GM13976 (cell line): ENCODE measurements around the gene SHB.

Experiments
- DNase-seq: peaks from one replicate; pipeline ENCODE4 v3.0.0; 2012; ENCODE audit warnings: low spot score
- CTCF ChIP-seq: IDR thresholded peaks from 2 replicates; pipeline ENCODE4 v1.5.1; 2012; ENCODE audit warnings: borderline replicate concordance, mild to moderate bottlenecking; ENCODE audit not compliant: insufficient read depth; ENCODE audit errors: extremely low read depth, missing control alignments, control extremely low read depth
- in situ Hi-C: fragments of 300-500 bp; cut with MboI; formaldehyde crosslinking; loops from one replicate; pipeline ENCODE4 v1.12.0; 2022; ENCODE audit warnings: low sequenced_read_pairs, mixed read lengths, inconsistent platforms; ENCODE audit not compliant: unreplicated experiment

Gene SHB

DNA sequence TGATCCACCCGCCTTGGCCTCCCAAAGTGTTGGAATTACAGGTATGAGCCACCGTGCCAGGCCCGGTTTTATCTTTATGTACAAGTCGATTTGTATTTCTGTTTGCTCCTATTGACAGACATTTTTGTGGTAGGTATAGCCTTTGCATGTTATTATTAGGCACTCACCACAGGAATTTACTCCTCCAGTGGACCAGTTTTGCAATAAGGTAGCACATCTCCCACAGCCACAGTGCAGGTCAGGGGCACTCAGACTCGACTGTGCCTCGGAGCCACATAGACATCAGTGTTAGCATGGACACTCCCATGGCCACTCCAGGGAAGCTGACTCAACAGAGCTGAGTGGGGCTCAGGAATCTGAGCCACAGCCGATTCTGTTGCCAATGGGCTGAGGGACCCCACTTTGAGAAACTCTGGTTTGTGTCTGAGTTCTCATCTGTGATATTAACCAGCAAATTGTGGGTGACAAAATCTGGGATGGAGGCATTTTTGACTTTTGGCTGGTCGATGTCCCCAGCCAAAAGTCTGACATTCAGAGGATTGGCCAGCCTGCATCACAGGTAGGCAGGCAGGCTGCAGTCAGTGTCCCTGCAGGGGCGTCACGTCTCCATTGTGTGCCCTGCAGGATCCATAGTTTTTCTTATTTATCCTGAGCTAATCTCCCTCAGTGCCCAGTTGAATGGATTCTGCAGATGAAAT lies 15.0 kb upstream of the SHB start:
- DNase-seq: no peak
- in situ Hi-C loops: loop anchor here (10.0 kb wide), 1 partner anchor 281 kb away; no protein-coding TSS in a partner anchor

GRCh38 chr9:38082446-38083287 lies 13.6 kb upstream of the SHB start:
- no peak for TF ChIP-seq CTCF
- in situ Hi-C loops: loop anchor here (10.0 kb wide), 1 partner anchor 282 kb away; no protein-coding TSS in a partner anchor

More for the DNA sequence above, 15.0 kb upstream of the SHB start:
- TF ChIP-seq CTCF: no peak

GRCh38 chr9:38081356-38082108 lies 12.5 kb upstream of the SHB start:
- no peak for TF ChIP-seq CTCF
- no peak for DNase-seq
- in situ Hi-C loops: loop anchor here (10.0 kb wide), 1 partner anchor 283 kb away; no protein-coding TSS in a partner anchor

More at GRCh38 chr9:38082446-38083287, 13.6 kb upstream of the SHB start:
- DNase-seq: no peak

DNA sequence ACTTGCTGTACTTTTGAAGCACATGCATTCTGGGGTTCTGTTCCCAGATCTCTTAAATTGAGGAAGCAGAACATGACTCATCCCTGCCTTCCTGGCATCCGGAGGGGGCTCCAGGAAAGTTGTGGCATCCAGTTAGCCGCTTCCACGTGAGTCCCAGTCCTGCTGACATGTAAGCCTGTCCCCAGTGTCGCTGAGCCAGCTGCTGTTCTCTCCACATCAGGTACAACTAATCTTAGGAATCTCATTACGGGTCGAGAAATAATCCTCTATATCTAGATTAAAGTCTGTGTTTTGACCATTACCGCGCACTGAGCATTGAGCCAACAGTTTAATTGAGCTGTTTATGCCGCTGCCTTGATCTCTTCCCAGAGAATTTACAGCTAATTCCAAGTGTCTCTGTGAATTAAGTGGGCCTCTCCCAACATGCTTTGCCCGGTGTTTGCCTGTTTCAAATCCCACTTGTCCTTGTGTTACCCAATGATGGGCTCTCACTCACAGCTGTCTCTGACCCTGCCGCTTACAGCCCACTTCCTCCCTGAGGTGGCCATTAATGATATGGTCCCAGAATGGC lies 10.5 kb upstream of the SHB start:
- in situ Hi-C loops: loop anchor here (10.0 kb wide), 1 partner anchor 285 kb away; no protein-coding TSS in a partner anchor
- no peak for DNase-seq

DNA sequence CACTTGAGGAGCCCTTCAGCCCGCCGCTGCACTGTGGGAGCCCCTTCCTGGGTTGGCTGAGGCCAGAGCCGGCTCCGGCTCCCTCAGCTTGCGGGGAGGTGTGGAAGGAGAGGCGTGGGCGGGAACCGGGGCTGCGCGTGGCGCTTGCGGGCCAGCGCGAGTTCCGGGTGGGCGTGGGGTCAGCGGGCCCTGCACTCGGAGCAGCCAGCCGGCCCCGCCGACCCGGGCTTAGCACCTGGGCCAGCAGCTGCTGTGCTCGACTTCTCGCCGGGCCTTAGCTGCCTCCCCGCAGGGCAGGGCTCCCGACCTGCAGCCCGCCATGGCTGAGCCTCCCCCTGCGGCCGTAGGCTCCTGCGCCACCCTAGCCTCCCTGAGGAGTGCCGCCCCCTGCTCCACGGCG lies 6.2 kb upstream of the SHB start:
- TF ChIP-seq CTCF: no peak
- in situ Hi-C loops: no loop called here

More for the DNA sequence above, 10.5 kb upstream of the SHB start:
- TF ChIP-seq CTCF: no peak

More for the DNA sequence above, 6.2 kb upstream of the SHB start:
- no peak for DNase-seq
